HEK293 (cell line): ENCODE measurements around the gene CORT.

Source experiments
- CTCF ChIA-PET: fragments of 350-600 bp; formaldehyde crosslinking; extraction: SDS; loops from one replicate; lab custom pipeline; 2021; ENCODE audit warnings: antibody characterized with exemption; lab: Yijun Ruan, JAX
- POLR2A ChIA-PET: fragments of 300-600 bp; formaldehyde crosslinking; extraction: SDS; loops from one replicate; lab custom pipeline; 2020; ENCODE audit warnings: antibody characterized with exemption, inconsistent platforms; lab: Yijun Ruan, JAX
- H3K27ac ChIP-seq: fragments of 200-500 bp; sonication (Bioruptor generic); 2 replicates; pipeline ENCODE4 v1.5.1; 2014; ENCODE audit warnings: low read depth, low read length, control low read depth, inconsistent platforms; ENCODE audit errors: extremely low read depth
- H3K36me3 ChIP-seq, 2 experiments: fragments of 200-500 bp in 1 of 2; sonication (Bioruptor generic) in 1 of 2; 1 replicate in 1 of 2; 2 replicates in 1 of 2; pipeline ENCODE4 v1.5.1; 2014 to 2017; ENCODE audit warnings: inconsistent platforms in 2 of 2, low read length in 2 of 2; ENCODE audit not compliant: control insufficient read depth in 2 of 2, insufficient read depth in 1 of 2
- H3K4me1 ChIP-seq: fragments of 200-500 bp; sonication (Bioruptor generic); 2 replicates; pipeline ENCODE4 v1.5.1; 2014; ENCODE audit warnings: mild to moderate bottlenecking, low read length, inconsistent platforms; ENCODE audit not compliant: control insufficient read depth, insufficient read depth
- H3K4me3 ChIP-seq: 2 replicates; pipeline ENCODE4 v1.5.1; 2011; ENCODE audit warnings: low read depth, mild to moderate bottlenecking, control low read depth, low read length, moderate library complexity
- H3K9me3 ChIP-seq: fragments of 200-500 bp; sonication (Bioruptor generic); 2 replicates; pipeline ENCODE4 v1.5.1; 2014; ENCODE audit warnings: low read depth, low read length, inconsistent platforms; ENCODE audit not compliant: control insufficient read depth, insufficient read depth
- GLIS2 ChIP-seq: fragments of 450-650 bp; formaldehyde crosslinking; IDR thresholded peaks from 2 replicates; pipeline ENCODE4 v1.5.1; 2016; ENCODE audit warnings: missing biosample characterization, missing genetic modification characterization
- HOXD13 ChIP-seq: sonication (generic); formaldehyde crosslinking; IDR thresholded peaks from 2 replicates; pipeline ENCODE4 v1.8.0; 2022; ENCODE audit warnings: missing genetic modification reagents, borderline replicate concordance
- KLF16 ChIP-seq: fragments of 450-650 bp; formaldehyde crosslinking; IDR thresholded peaks from 2 replicates; pipeline ENCODE4 v1.5.1; 2017; ENCODE audit warnings: missing biosample characterization, missing genetic modification characterization
- SETDB1 ChIP-seq: IDR thresholded peaks from one replicate; pipeline ENCODE4 v1.6.1; 2017; ENCODE audit warnings: mild to moderate bottlenecking, low read length, moderate library complexity, mixed read lengths; ENCODE audit not compliant: insufficient read length
- SP7 ChIP-seq: fragments of 450-650 bp; formaldehyde crosslinking; IDR thresholded peaks from 2 replicates; pipeline ENCODE4 v1.5.1; 2016; ENCODE audit warnings: missing biosample characterization, missing genetic modification characterization
- ZBTB1 ChIP-seq: fragments of 450-650 bp; formaldehyde crosslinking; IDR thresholded peaks from 2 replicates; pipeline ENCODE4 v1.5.1; 2016; ENCODE audit warnings: missing biosample characterization, missing genetic modification characterization
- ZBTB49 ChIP-seq: fragments of 450-650 bp; formaldehyde crosslinking; IDR thresholded peaks from 2 replicates; pipeline ENCODE4 v1.5.1; 2016; ENCODE audit warnings: missing biosample characterization, missing genetic modification characterization, low read depth
- ZBTB6 ChIP-seq: fragments of 450-650 bp; formaldehyde crosslinking; IDR thresholded peaks from 2 replicates; pipeline ENCODE4 v1.5.1; 2017; ENCODE audit warnings: missing biosample characterization, missing genetic modification characterization
- ZNF114 ChIP-seq: fragments of 450-650 bp; formaldehyde crosslinking; IDR thresholded peaks from 2 replicates; pipeline ENCODE4 v1.5.0; 2017; ENCODE audit warnings: missing biosample characterization, missing genetic modification characterization
- ZNF19 ChIP-seq: fragments of 450-650 bp; formaldehyde crosslinking; IDR thresholded peaks from 2 replicates; pipeline ENCODE4; 2016; ENCODE audit warnings: missing biosample characterization, missing genetic modification characterization, low read depth
- ZNF211 ChIP-seq: fragments of 450-650 bp; formaldehyde crosslinking; IDR thresholded peaks from 2 replicates; pipeline ENCODE4 v1.5.1; 2016; ENCODE audit warnings: low read depth, missing biosample characterization, missing genetic modification characterization
- ZNF239 ChIP-seq: fragments of 450-650 bp; formaldehyde crosslinking; IDR thresholded peaks from 2 replicates; pipeline ENCODE4 v1.5.1; 2016; ENCODE audit warnings: missing biosample characterization, missing genetic modification characterization
- ZNF354C ChIP-seq: fragments of 450-650 bp; formaldehyde crosslinking; IDR thresholded peaks from 2 replicates; pipeline ENCODE4 v1.5.1; 2016; ENCODE audit warnings: missing biosample characterization, missing genetic modification characterization, low read depth, borderline replicate concordance
- ZNF37A ChIP-seq: fragments of 450-650 bp; IDR thresholded peaks from 2 replicates; pipeline ENCODE4 v1.5.1; 2018; ENCODE audit warnings: missing biosample characterization, missing genetic modification characterization
- ZNF426 ChIP-seq: fragments of 450-650 bp; formaldehyde crosslinking; IDR thresholded peaks from 2 replicates; pipeline ENCODE4 v1.5.1; 2017; ENCODE audit warnings: missing biosample characterization, missing genetic modification characterization, mild to moderate bottlenecking, inconsistent platforms, moderate library complexity
- ZNF48 ChIP-seq: fragments of 450-650 bp; formaldehyde crosslinking; IDR thresholded peaks from 2 replicates; pipeline ENCODE4 v1.5.1; 2016; ENCODE audit warnings: missing biosample characterization, missing genetic modification characterization
- ZNF548 ChIP-seq: fragments of 450-650 bp; formaldehyde crosslinking; IDR thresholded peaks from 2 replicates; pipeline ENCODE4 v1.5.1; 2016; ENCODE audit warnings: missing biosample characterization, missing genetic modification characterization
- ZNF555 ChIP-seq: fragments of 450-650 bp; formaldehyde crosslinking; conservative IDR thresholded peaks from 2 replicates; pipeline ENCODE4 v1.5.1; 2017; ENCODE audit warnings: missing biosample characterization, mild to moderate bottlenecking, missing genetic modification characterization, inconsistent platforms
- ZNF623 ChIP-seq: fragments of 450-650 bp; formaldehyde crosslinking; IDR thresholded peaks from 2 replicates; pipeline ENCODE4 v1.5.1; 2016; ENCODE audit warnings: missing biosample characterization, missing genetic modification characterization
- ZNF624 ChIP-seq: fragments of 450-650 bp; formaldehyde crosslinking; IDR thresholded peaks from 2 replicates; pipeline ENCODE4 v1.5.1; 2017; ENCODE audit warnings: missing biosample characterization, missing genetic modification characterization
- ZNF664 ChIP-seq: fragments of 450-650 bp; formaldehyde crosslinking; IDR thresholded peaks from 2 replicates; pipeline ENCODE4 v1.5.1; 2016; ENCODE audit warnings: missing biosample characterization, missing genetic modification characterization
- ZNF776 ChIP-seq: fragments of 450-650 bp; formaldehyde crosslinking; IDR thresholded peaks from 2 replicates; pipeline ENCODE4 v1.5.0; 2017; ENCODE audit warnings: missing biosample characterization, missing genetic modification characterization, borderline replicate concordance
- ZNF791 ChIP-seq: fragments of 450-650 bp; formaldehyde crosslinking; IDR thresholded peaks from 2 replicates; pipeline ENCODE4 v1.5.1; 2016; ENCODE audit warnings: missing biosample characterization, missing genetic modification characterization
- ZSCAN16 ChIP-seq: fragments of 450-650 bp; formaldehyde crosslinking; IDR thresholded peaks from 2 replicates; pipeline ENCODE4 v1.5.1; 2016; ENCODE audit warnings: missing biosample characterization, missing genetic modification characterization
- TF ChIP-seq, protein P1 (sequence below): fragments of 450-650 bp; formaldehyde crosslinking; IDR thresholded peaks from 2 replicates; pipeline ENCODE4 v1.5.1; 2017; ENCODE audit warnings: missing biosample characterization, missing genetic modification characterization
- TF ChIP-seq, protein P2 (sequence below): fragments of 450-650 bp; formaldehyde crosslinking; optimal IDR thresholded peaks from 2 replicates; pipeline ENCODE3; 2016; ENCODE audit warnings: missing biosample characterization, mild to moderate bottlenecking, missing genetic modification characterization
- TF ChIP-seq, protein P3 (sequence below): fragments of 450-650 bp; formaldehyde crosslinking; IDR thresholded peaks from 2 replicates; pipeline ENCODE4 v1.5.1; 2017; ENCODE audit warnings: missing biosample characterization, missing genetic modification characterization

Gene CORT

DNA sequence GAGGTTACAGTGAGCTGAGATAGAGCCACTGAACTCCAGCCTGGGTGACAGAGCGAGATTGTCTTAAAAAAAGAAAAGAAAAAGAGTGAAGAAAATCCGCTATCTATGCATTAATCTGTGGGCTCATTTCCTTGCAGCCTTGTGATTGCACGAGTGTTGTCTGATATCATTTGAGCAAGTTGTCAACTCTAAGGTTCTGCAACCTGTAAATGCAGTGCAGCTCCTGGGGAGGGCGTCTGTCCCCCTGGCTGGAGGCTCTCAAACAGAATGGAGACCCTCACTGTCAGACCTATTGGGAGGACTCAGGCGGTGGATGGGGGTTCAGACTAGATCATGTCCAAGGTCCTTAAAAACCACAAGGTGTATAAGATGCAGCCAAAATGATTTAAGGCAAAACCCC lies 6.2 kb downstream of the CORT start:
- peaks cover 4% of the 10 kb centered on the region; the same call in 1 of the 2 replicates for H3K4me1 ChIP-seq
- POLR2A ChIA-PET, result interaction anchor here (0.6 to 0.7 kb wide), 4 partner anchors 38 to 970 kb away, joined by 3 to 8 read pairs (median 4); no protein-coding TSS in a partner anchor
- no peak overlapping the region for H3K4me3 ChIP-seq
- no peaks in the 10 kb centered on the region for H3K9me3 ChIP-seq
- H3K36me3 ChIP-seq, result peaks cover 14 to 31% of the 10 kb centered on the region in 2 experiments; a peak in 2 of 3 replicates
- no peak overlapping the region for H3K27ac ChIP-seq
- TF ChIP-seq ZBTB1 (tag by site-specific recombination) (no peak), ZNF426 (tag by site-specific recombination) (no peak), ZNF776 (no peak), ZNF114 (no peak), ZNF37A (tag by site-specific recombination) (no peak), ZNF354C (tag by site-specific recombination) (no peak), SP7 (tag by site-specific recombination) (no peak), GLIS2 (no peak), ZNF211 (no peak), ZNF548 (tag by site-specific recombination) (no peak), ZNF624 (tag by site-specific recombination) (no peak), ZNF48 (tag by site-specific recombination) (no peak), ZNF623 (tag by site-specific recombination) (no peak), ZSCAN16 (tag by site-specific recombination) (no peak), ZBTB49 (tag by site-specific recombination) (no peak), ZNF239 (tag by site-specific recombination) (no peak)
- TF ChIP-seq, protein P1, sequence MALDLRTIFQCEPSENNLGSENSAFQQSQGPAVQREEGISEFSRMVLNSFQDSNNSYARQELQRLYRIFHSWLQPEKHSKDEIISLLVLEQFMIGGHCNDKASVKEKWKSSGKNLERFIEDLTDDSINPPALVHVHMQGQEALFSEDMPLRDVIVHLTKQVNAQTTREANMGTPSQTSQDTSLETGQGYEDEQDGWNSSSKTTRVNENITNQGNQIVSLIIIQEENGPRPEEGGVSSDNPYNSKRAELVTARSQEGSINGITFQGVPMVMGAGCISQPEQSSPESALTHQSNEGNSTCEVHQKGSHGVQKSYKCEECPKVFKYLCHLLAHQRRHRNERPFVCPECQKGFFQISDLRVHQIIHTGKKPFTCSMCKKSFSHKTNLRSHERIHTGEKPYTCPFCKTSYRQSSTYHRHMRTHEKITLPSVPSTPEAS (tag by site-specific recombination), result no peak
- TF ChIP-seq, protein P2, sequence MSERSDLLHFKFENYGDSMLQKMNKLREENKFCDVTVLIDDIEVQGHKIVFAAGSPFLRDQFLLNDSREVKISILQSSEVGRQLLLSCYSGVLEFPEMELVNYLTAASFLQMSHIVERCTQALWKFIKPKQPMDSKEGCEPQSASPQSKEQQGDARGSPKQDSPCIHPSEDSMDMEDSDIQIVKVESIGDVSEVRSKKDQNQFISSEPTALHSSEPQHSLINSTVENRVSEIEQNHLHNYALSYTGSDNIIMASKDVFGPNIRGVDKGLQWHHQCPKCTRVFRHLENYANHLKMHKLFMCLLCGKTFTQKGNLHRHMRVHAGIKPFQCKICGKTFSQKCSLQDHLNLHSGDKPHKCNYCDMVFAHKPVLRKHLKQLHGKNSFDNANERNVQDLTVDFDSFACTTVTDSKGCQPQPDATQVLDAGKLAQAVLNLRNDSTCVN (tag by site-specific recombination), result no peak
- TF ChIP-seq, all 188 proteins: peak for 0
- CTCF ChIA-PET, result interaction anchor here (0.7 to 1.2 kb wide), 3 partner anchors 12 to 712 kb away, joined by 3 read pairs; no protein-coding TSS in a partner anchor

- Histone ChIP-seq H3K9me3 (no peaks in the 10 kb centered on the region), H3K36me3 (peaks cover 14 to 37% of the 10 kb centered on the region in 2 experiments; a peak in 2 of 3 replicates), H3K4me1 (peaks cover 4% of the 10 kb centered on the region; the same call in 1 of the 2 replicates), H3K4me3 (no peak overlapping the region), H3K27ac (no peak overlapping the region)
- ChIA-PET POLR2A (interaction anchor here (0.6 to 0.7 kb wide), 4 partner anchors 37 to 970 kb away, joined by 3 to 8 read pairs (median 4); no protein-coding TSS in a partner anchor), CTCF (interaction anchor here (0.7 to 1.2 kb wide), 2 partner anchors 37 to 712 kb away, joined by 3 read pairs; no protein-coding TSS in a partner anchor)
- TF ChIP-seq ZNF791 (no peak), ZNF555 (no peak), ZBTB6 (no peak), KLF16 (tag by site-specific recombination) (no peak), ZNF664 (tag by site-specific recombination) (no peak), SETDB1 (no peak), ZNF19 (tag by site-specific recombination) (no peak), HOXD13 (CRISPR knock-in tag) (no peak)
- TF ChIP-seq, protein P3, sequence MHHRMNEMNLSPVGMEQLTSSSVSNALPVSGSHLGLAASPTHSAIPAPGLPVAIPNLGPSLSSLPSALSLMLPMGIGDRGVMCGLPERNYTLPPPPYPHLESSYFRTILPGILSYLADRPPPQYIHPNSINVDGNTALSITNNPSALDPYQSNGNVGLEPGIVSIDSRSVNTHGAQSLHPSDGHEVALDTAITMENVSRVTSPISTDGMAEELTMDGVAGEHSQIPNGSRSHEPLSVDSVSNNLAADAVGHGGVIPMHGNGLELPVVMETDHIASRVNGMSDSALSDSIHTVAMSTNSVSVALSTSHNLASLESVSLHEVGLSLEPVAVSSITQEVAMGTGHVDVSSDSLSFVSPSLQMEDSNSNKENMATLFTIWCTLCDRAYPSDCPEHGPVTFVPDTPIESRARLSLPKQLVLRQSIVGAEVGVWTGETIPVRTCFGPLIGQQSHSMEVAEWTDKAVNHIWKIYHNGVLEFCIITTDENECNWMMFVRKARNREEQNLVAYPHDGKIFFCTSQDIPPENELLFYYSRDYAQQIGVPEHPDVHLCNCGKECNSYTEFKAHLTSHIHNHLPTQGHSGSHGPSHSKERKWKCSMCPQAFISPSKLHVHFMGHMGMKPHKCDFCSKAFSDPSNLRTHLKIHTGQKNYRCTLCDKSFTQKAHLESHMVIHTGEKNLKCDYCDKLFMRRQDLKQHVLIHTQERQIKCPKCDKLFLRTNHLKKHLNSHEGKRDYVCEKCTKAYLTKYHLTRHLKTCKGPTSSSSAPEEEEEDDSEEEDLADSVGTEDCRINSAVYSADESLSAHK (tag by site-specific recombination), result no peak
Observed at GRCh38 chr1:10456661-10457060, 6.8 kb downstream of the CORT start.
